DND-41 (cell line): ENCODE measurements around the gene RASGRP2.

Experiments
- ATAC-seq: fragments of 200-7000 bp; cut with Tn5 transposase; 3 replicates; pipeline ENCODE4 v1.9.1; 2021; ENCODE audit warnings: low read depth; ENCODE audit not compliant: insufficient read depth
- DNase-seq: peaks from one replicate; pipeline ENCODE4 v3.0.0-alpha.2; 2020
- H2AFZ ChIP-seq: 2 replicates; pipeline ENCODE4 v1.6.0; 2012; ENCODE audit warnings: low read depth, low read length
- H3K27ac ChIP-seq: 2 replicates; pipeline ENCODE4 v1.5.1; 2012; ENCODE audit warnings: low read length, inconsistent platforms
- H3K27me3 ChIP-seq: fragments of 200-600 bp; sonication (generic); 2 replicates; pipeline ENCODE4 v1.6.0; 2012; ENCODE audit warnings: low read length, mild to moderate bottlenecking, inconsistent platforms; ENCODE audit not compliant: insufficient read depth, poor library complexity
- H3K36me3 ChIP-seq: 2 replicates; pipeline ENCODE4 v1.5.1; 2012; ENCODE audit warnings: low read length, inconsistent platforms; ENCODE audit not compliant: insufficient read depth
- H3K4me1 ChIP-seq: 2 replicates; pipeline ENCODE4 v1.5.1; 2012; ENCODE audit warnings: mild to moderate bottlenecking, low read length; ENCODE audit not compliant: insufficient read depth
- H3K4me2 ChIP-seq: 2 replicates; pipeline ENCODE4 v1.6.0; 2012; ENCODE audit warnings: mild to moderate bottlenecking, moderate library complexity, low read length, inconsistent platforms; ENCODE audit not compliant: insufficient read depth
- H3K4me3 ChIP-seq, 2 experiments: fragments of 200-600 bp in 1 of 2; shearing (Covaris generic) in 1 of 2; 2 replicates each; pipeline ENCODE4 v1.5.1; 2012 to 2016; ENCODE audit warnings: inconsistent platforms in 2 of 2, low read length in 2 of 2, mild to moderate bottlenecking in 2 of 2, low read depth in 1 of 2, moderate library complexity in 1 of 2
- H3K79me2 ChIP-seq: 2 replicates; pipeline ENCODE4 v1.6.0; 2012; ENCODE audit warnings: low read length, inconsistent platforms; ENCODE audit not compliant: insufficient read depth
- H3K9ac ChIP-seq: 2 replicates; pipeline ENCODE4 v1.6.0; 2012; ENCODE audit warnings: low read depth, mild to moderate bottlenecking, inconsistent platforms, low read length, moderate library complexity
- H3K9me3 ChIP-seq: 2 replicates; pipeline ENCODE4 v1.5.1; 2012; ENCODE audit warnings: low read length, moderate library complexity, mild to moderate bottlenecking, inconsistent platforms; ENCODE audit not compliant: insufficient read depth, severe bottlenecking
- H4K20me1 ChIP-seq: 2 replicates; pipeline ENCODE4 v1.6.0; 2012; ENCODE audit warnings: low read length; ENCODE audit not compliant: insufficient read depth
- EZH2 ChIP-seq: IDR thresholded peaks from 3 replicates; pipeline ENCODE4 v1.6.1; 2012; ENCODE audit warnings: borderline replicate concordance, low read depth, mild to moderate bottlenecking, moderate library complexity, low read length, inconsistent platforms; ENCODE audit not compliant: severe bottlenecking
- TF ChIP-seq, protein P1 (sequence below): IDR thresholded peaks from 2 replicates; pipeline ENCODE4 v1.5.1; 2012; ENCODE audit warnings: borderline replicate concordance, low read length, moderate library complexity, mild to moderate bottlenecking; ENCODE audit not compliant: poor library complexity, severe bottlenecking; ENCODE audit errors: extremely low read depth

The RASGRP2 gene

GRCh38 chr11:64762277-64762673, 18.3 kb upstream of the RASGRP2 start:
- Histone ChIP-seq H3K4me2 (no peak overlapping the region), H3K79me2 (peaks cover 29% of the 10 kb centered on the region), H4K20me1 (peaks cover 61% of the 10 kb centered on the region), H3K27ac (peak overlapping the region; percentile 17; the same call in 1 of the 2 replicates), H3K9me3 (no peaks in the 10 kb centered on the region), H3K4me3 (no peak overlapping the region), H3K27me3 (no peaks in the 10 kb centered on the region), H3K9ac (no peak overlapping the region), H3K4me1 (peaks cover 30% of the 10 kb centered on the region), H3K36me3 (peaks cover 51% of the 10 kb centered on the region), H2AFZ (no peak overlapping the region)
- TF ChIP-seq, protein P1, sequence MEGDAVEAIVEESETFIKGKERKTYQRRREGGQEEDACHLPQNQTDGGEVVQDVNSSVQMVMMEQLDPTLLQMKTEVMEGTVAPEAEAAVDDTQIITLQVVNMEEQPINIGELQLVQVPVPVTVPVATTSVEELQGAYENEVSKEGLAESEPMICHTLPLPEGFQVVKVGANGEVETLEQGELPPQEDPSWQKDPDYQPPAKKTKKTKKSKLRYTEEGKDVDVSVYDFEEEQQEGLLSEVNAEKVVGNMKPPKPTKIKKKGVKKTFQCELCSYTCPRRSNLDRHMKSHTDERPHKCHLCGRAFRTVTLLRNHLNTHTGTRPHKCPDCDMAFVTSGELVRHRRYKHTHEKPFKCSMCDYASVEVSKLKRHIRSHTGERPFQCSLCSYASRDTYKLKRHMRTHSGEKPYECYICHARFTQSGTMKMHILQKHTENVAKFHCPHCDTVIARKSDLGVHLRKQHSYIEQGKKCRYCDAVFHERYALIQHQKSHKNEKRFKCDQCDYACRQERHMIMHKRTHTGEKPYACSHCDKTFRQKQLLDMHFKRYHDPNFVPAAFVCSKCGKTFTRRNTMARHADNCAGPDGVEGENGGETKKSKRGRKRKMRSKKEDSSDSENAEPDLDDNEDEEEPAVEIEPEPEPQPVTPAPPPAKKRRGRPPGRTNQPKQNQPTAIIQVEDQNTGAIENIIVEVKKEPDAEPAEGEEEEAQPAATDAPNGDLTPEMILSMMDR, result no peak
- no peak for TF ChIP-seq EZH2
- DNase-seq (no peak), ATAC-seq (peak; percentile 11; the same call in 1 of the 3 replicates)

- peak; percentile 4; the same call in 1 of the 3 replicates for ATAC-seq
- H4K20me1 ChIP-seq, result peaks cover 47% of the 10 kb centered on the region
- TF ChIP-seq, protein P1, result no peak
- no peak for TF ChIP-seq EZH2
- no peak overlapping the region for H2AFZ ChIP-seq
- no peak for DNase-seq
- peaks cover 18% of the 10 kb centered on the region for H3K79me2 ChIP-seq
- no peak overlapping the region for H3K4me2 ChIP-seq
- peak overlapping the region; percentile 12; the same call in 1 of the 2 replicates for H3K27ac ChIP-seq
- H3K9ac ChIP-seq, result no peak overlapping the region
- H3K4me1 ChIP-seq, result peaks cover 23% of the 10 kb centered on the region
- peaks cover 38% of the 10 kb centered on the region for H3K36me3 ChIP-seq
- no peaks in the 10 kb centered on the region for H3K9me3 ChIP-seq
- no peak overlapping the region for H3K4me3 ChIP-seq
- no peaks in the 10 kb centered on the region for H3K27me3 ChIP-seq
Measured at GRCh38 chr11:64760759-64761420, 16.9 kb upstream of the RASGRP2 start.

DNA sequence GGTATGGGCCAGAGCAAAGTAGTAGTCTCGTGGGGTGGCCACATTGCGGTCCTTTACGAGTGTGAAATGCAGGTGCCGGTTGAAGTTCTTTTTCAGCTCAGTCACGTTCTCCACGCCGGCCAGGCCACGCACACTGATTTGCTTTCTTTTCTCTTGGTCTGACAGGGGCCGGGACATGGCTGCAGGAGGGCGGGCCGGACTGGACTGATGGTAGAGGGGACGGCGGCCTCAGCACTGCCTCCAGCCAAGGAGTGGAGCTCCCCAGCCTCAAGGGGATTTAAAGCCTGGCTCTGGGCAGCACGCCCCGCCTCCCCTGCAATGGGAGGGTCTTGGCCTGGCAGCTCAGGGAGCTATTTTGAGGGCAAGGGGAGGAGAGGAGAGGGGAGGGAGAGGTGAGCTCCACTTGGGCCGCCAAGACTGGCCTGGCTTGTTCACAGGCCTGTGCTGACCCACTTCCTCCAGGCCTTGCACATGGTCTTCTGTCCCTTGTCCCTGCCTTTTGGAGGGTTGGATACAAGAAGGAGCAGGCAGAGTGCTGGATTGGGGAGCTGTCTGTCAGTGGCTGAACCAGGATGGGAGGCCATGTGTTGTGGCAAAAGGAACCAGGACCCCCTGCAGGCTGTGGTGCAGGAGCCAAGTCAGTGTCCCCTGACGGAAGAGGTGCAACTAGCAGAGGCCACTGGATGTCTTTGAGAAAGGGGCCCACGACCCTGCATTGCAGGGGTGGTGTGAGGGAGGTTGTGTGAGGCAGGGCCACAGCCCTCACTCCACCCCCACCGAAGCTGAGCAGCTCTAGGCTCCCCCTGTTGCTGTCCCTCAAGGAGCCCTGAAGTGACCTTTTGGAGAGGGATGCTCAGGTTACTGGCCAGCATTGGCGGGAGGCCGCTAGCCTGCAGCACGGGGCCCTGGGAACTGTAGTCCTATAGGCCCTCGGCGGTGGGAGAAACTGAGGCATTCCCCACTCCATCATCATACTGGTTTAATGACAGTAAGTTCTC, 16.1 kb upstream of the RASGRP2 start, which contains the start of gene PYGM:
Gene PYGM, minus strand, starts transcription at position 253 of the 998 bp plus-strand sequence. Its CDS starts 76 bp downstream, at position 177.
- Histone ChIP-seq H3K79me2 (peaks cover 13% of the 10 kb centered on the region), H4K20me1 (peaks cover 39% of the 10 kb centered on the region), H3K4me3 (no peak within 1 kb of the TSS), H3K9ac (no peak within 1 kb of the TSS), H3K36me3 (peaks cover 30% of the 10 kb centered on the region), H3K9me3 (no peaks in the 10 kb centered on the region), H3K27me3 (no peaks in the 10 kb centered on the region), H3K27ac (peak within 1 kb of the TSS; percentile 25), H3K4me1 (peaks cover 18% of the 10 kb centered on the region), H3K4me2 (no peak within 1 kb of the TSS), H2AFZ (no peak within 1 kb of the TSS)
- TF ChIP-seq, protein P1, result no peak
- no peak for TF ChIP-seq EZH2
- ATAC-seq (peak; percentile 22; the same call in 2 of the 3 replicates), DNase-seq (no peak)
